Heart left ventricle (tissue), 13 donors: ENCODE measurements around the gene MT1X.

Experiments
- CTCF ChIP-seq, 12 donors: fragments of 200-600 bp; sonication (generic) in 4 of 12; IDR thresholded peaks; one replicate each; pipeline versions ENCODE4 v1.5.0 to v1.8.0; 2018 to 2022; ENCODE audit warnings: antibody characterized with exemption in 12 of 12, mild to moderate bottlenecking in 5 of 12
- POLR2A ChIP-seq, 2 donors: fragments of 450-650 bp; IDR thresholded peaks; one replicate each; pipeline ENCODE4 v1.6.1; 2017; ENCODE audit warnings: antibody characterized with exemption in 2 of 2, mild to moderate bottlenecking in 2 of 2, moderate library complexity in 2 of 2
- donor health status: ischemic (EF 13 %, LVEDD 7.1; RV severe dilation, severe dysfunction).
- donor health status: DM: no; HTN: yes; CAD: no.
- donor health status: DM: no; HTN: no; CAD: no.
- donor health status: ischemic (EF 25% LVEDD 6.9; RV normal size, moderate dysfunction).
- donor health status: ischemic (EF 25% LVEDD 5.7; RV mildly dilated, moderate dysfunction).
- donor health status: ischemic (EF 35%, LVEDD 5.7; RV mildly dilated, moderate dysfunction).
- donor health status: nonischemic (EF 11% LVEDD 7.7; RV severe dilation, severe dysfunction).
- donor health status: DM: yes; HTN: yes; CAD: no.
- donor health status: PGD.
- donor health status: ischemic (EF 29% LVEDD 5.4; RV normal size, mild dysfunction).
- donor health status: nonischemic (EF 23%, LVEDD 6.1; RV moderate dilation, normal function).

- no peak for TF ChIP-seq POLR2A (IDR thresholded peaks at IDR 0.05)
- TF ChIP-seq CTCF (IDR thresholded peaks at IDR 0.05): no peak
These were observed 17.9 kb downstream of the MT1X start for GRCh38 chr16:56700195-56700594.
